ENCODE data around the gene OXCT1.
A peak's percentile ranks its signal among the peaks of the same experiment; 100 is the strongest.

The OXCT1 gene

GRCh38 chr5:41869724-41870626, at the start of gene OXCT1:
Gene OXCT1 (minus strand): TSS chr5:41870425. CDS start chr5:41870358, 67 bp downstream.
- DNase-seq: peak; percentile 97

GRCh38 chr5:41918105-41918504, 47.9 kb upstream of the OXCT1 start:
- no peak for DNase-seq

- no peak for DNase-seq
Measured at GRCh38 chr5:41908374-41909079, 38.3 kb upstream of the OXCT1 start.

GRCh38 chr5:41906151-41906550, 35.9 kb upstream of the OXCT1 start:
- no peak for DNase-seq

GRCh38 chr5:41903892-41904799, 33.9 kb upstream of the OXCT1 start, which contains the start of gene RIMOC1:
Gene RIMOC1 (plus strand): TSS chr5:41904344. CDS start chr5:41904368, 24 bp downstream.
- DNase-seq: peak; percentile 99

- no peak for DNase-seq
Measured at GRCh38 chr5:41903382-41903891, 33.2 kb upstream of the OXCT1 start.

GRCh38 chr5:41896230-41896629, 26.0 kb upstream of the OXCT1 start:
- DNase-seq: no peak

- no peak for DNase-seq
Measured at GRCh38 chr5:41893074-41893851, 23.0 kb upstream of the OXCT1 start.

- DNase-seq: no peak
Measured at GRCh38 chr5:41892031-41892430, 21.8 kb upstream of the OXCT1 start.

- no peak for DNase-seq
Measured at GRCh38 chr5:41891066-41891707, 21.0 kb upstream of the OXCT1 start.

- DNase-seq: no peak
Measured at GRCh38 chr5:41885286-41885685, 15.1 kb upstream of the OXCT1 start.

GRCh38 chr5:41883936-41884335, 13.7 kb upstream of the OXCT1 start:
- no peak for DNase-seq

- DNase-seq: no peak
Measured at GRCh38 chr5:41883243-41883642, 13.0 kb upstream of the OXCT1 start.

- DNase-seq: no peak
Measured at GRCh38 chr5:41882765-41883164, 12.5 kb upstream of the OXCT1 start.

- no peak for DNase-seq
Measured at GRCh38 chr5:41878643-41879478, 8.6 kb upstream of the OXCT1 start.

- DNase-seq: no peak
Measured at GRCh38 chr5:41878173-41878572, 7.9 kb upstream of the OXCT1 start.

- no peak for DNase-seq
Measured at GRCh38 chr5:41877408-41877807, 7.2 kb upstream of the OXCT1 start.

GRCh38 chr5:41876678-41877077, 6.5 kb upstream of the OXCT1 start:
- DNase-seq: no peak

GRCh38 chr5:41875121-41875520, 4.9 kb upstream of the OXCT1 start:
- DNase-seq: no peak

GRCh38 chr5:41874512-41875060, 4.4 kb upstream of the OXCT1 start:
- no peak for DNase-seq
